GM12878 (cell line): ENCODE measurements around the gene GTSE1. TPM values are rescaled to one million over a fixed set of nuclear protein-coding genes. Genes with fewer than 3 reads are reported as not detected.

Source experiments
- ATAC-seq: fragments of 200-7000 bp; cut with Tn5 transposase; 3 replicates; pipeline ENCODE4 v1.9.1; 2020; ENCODE audit warnings: mild to moderate bottlenecking, moderate library complexity
- BruUV-seq: library from RNA; stranded (reverse); fragments of 400-500 nt; replicated peaks from 2 replicates; lab custom pipeline; 2021; lab: Mats Ljungman, UMichigan
- CTCF ChIA-PET: fragments of 300-600 bp; sonication (Branson Sonifier 250); formaldehyde crosslinking; extraction: SDS; loops from one replicate; lab custom pipeline; 2021; ENCODE audit warnings: inconsistent platforms; lab: Yijun Ruan, JAX
- POLR2A ChIA-PET: fragments of 350-600 bp; formaldehyde crosslinking; extraction: SDS; loops from one replicate; lab custom pipeline; 2021; ENCODE audit warnings: inconsistent platforms; lab: Charles Lee
- RAD21 ChIA-PET: fragments of 300-600 bp; sonication (Branson Sonifier 250); formaldehyde crosslinking; loops from one replicate; lab custom pipeline; 2023; ENCODE audit warnings: antibody characterized with exemption; ENCODE audit not compliant: unreplicated experiment; lab: Charles Lee
- SMC1A ChIA-PET: fragments of 300-600 bp; sonication (Branson Sonifier 250); formaldehyde crosslinking; loops from one replicate; lab custom pipeline; 2023; ENCODE audit not compliant: unreplicated experiment, uncharacterized antibody; lab: Charles Lee
- DNase-seq: peaks from one replicate; pipeline ENCODE4 v3.0.0-alpha.2; 2011; ENCODE audit warnings: low read depth, low spot score
- FAIRE-seq: peaks from 3 replicates; lab custom pipeline; 2011; peaks lifted over from hg19 to GRCh38; lab: Jason Lieb, UNC
- H2AFZ ChIP-seq: 2 replicates; pipeline ENCODE4 v1.6.0; 2011; ENCODE audit warnings: low read depth, low read length, control low read depth; ENCODE audit not compliant: control insufficient read depth
- H3K27ac ChIP-seq: 2 replicates; pipeline ENCODE4 v1.5.1; 2011; ENCODE audit warnings: control low read depth; ENCODE audit not compliant: control insufficient read depth, insufficient read depth
- H3K27me3 ChIP-seq, 2 experiments: replicated peaks in 1 of 2; 2 replicates each; pipeline versions ENCODE4 v1.6.0 to v1.6.1; 2011; ENCODE audit warnings: low read length in 1 of 2; ENCODE audit not compliant: control insufficient read depth in 2 of 2, insufficient read depth in 2 of 2
- H3K36me3 ChIP-seq, 2 experiments: 2 replicates each; pipeline ENCODE4 v1.5.1; 2011; ENCODE audit warnings: low read length in 1 of 2; ENCODE audit not compliant: control insufficient read depth in 2 of 2, insufficient read depth in 2 of 2
- H3K4me1 ChIP-seq: 2 replicates; pipeline ENCODE4 v1.6.1; 2011; ENCODE audit warnings: mild to moderate bottlenecking, low read length, moderate library complexity, mixed read lengths; ENCODE audit not compliant: control insufficient read depth, insufficient read depth
- H3K4me2 ChIP-seq: 2 replicates; pipeline ENCODE4 v1.6.0; 2011; ENCODE audit warnings: control low read depth; ENCODE audit not compliant: control insufficient read depth, insufficient read depth
- H3K4me3 ChIP-seq: fragments of 200-600 bp; sonication (generic); 2 replicates; pipeline ENCODE4 v1.5.1; 2016
- H3K79me2 ChIP-seq: 2 replicates; pipeline ENCODE4 v1.6.0; 2011; ENCODE audit warnings: low read length; ENCODE audit not compliant: control insufficient read depth, insufficient read depth
- H3K9ac ChIP-seq: 2 replicates; pipeline ENCODE4 v1.8.0; 2011; ENCODE audit warnings: low read length, control low read depth, mixed read lengths; ENCODE audit not compliant: control insufficient read depth, insufficient read depth
- H3K9me3 ChIP-seq: replicated peaks from 3 replicates; pipeline ENCODE4 v1.5.1; 2011; ENCODE audit warnings: mild to moderate bottlenecking, low read length; ENCODE audit not compliant: control insufficient read depth, insufficient read depth
- H4K20me1 ChIP-seq: 2 replicates; pipeline ENCODE4 v1.6.0; 2011; ENCODE audit not compliant: control insufficient read depth, insufficient read depth
- ASH2L ChIP-seq: fragments of 300-600, 200-600 bp; sonication (generic); IDR thresholded peaks from 2 replicates; pipeline ENCODE4 v1.6.1; 2017; ENCODE audit warnings: low read depth, mild to moderate bottlenecking, borderline replicate concordance
- CBX3 ChIP-seq: fragments of 200-600 bp; sonication (generic); IDR thresholded peaks from 2 replicates; pipeline ENCODE4 v1.6.1; 2016; ENCODE audit warnings: low read depth, borderline replicate concordance
- ETV6 ChIP-seq, 2 experiments: fragments of 450-650 bp in 1 of 2; IDR thresholded peaks in 1 of 2; conservative IDR thresholded peaks in 1 of 2; 2 replicates each; pipeline ENCODE4 v1.6.1; 2014; ENCODE audit warnings: antibody characterized with exemption in 1 of 2, borderline replicate concordance in 1 of 2, low read depth in 1 of 2, mild to moderate bottlenecking in 1 of 2, moderate library complexity in 1 of 2
- MAX ChIP-seq: IDR thresholded peaks from 2 replicates; pipeline ENCODE4 v1.6.1; 2012; ENCODE audit warnings: low read depth, low read length, improper control_type of control experiment
- NFXL1 ChIP-seq: fragments of 450-650 bp; IDR thresholded peaks from 2 replicates; pipeline ENCODE4 v1.6.1; 2017; ENCODE audit warnings: antibody characterized with exemption, mild to moderate bottlenecking, borderline replicate concordance
- NRF1 ChIP-seq: conservative IDR thresholded peaks from 2 replicates; pipeline ENCODE4 v1.6.1; 2011; ENCODE audit warnings: mild to moderate bottlenecking, low read depth, low read length, improper control_type of control experiment
- PAX8 ChIP-seq: fragments of 450-650 bp; IDR thresholded peaks from 2 replicates; pipeline ENCODE4 v1.6.1; 2017; ENCODE audit warnings: mild to moderate bottlenecking, moderate library complexity
- PBX3 ChIP-seq: IDR thresholded peaks from 2 replicates; pipeline ENCODE4 v1.6.1; 2011; ENCODE audit warnings: mild to moderate bottlenecking, low read depth, low read length, moderate library complexity; ENCODE audit not compliant: insufficient replicate concordance
- POLR2AphosphoS5 ChIP-seq: IDR thresholded peaks from 2 replicates; pipeline ENCODE4 v1.6.1; 2011; ENCODE audit warnings: mild to moderate bottlenecking, low read length, inconsistent platforms
- RB1 ChIP-seq: fragments of 450-650 bp; formaldehyde crosslinking; IDR thresholded peaks from 2 replicates; pipeline ENCODE4 v1.6.1; 2017; ENCODE audit warnings: mild to moderate bottlenecking, borderline replicate concordance
- SMARCA5 ChIP-seq: fragments of 450-650 bp; IDR thresholded peaks from 2 replicates; pipeline ENCODE4 v1.6.1; 2017; ENCODE audit warnings: mild to moderate bottlenecking
- TAF1 ChIP-seq: IDR thresholded peaks from 2 replicates; pipeline ENCODE4 v1.6.1; 2011; ENCODE audit warnings: mild to moderate bottlenecking, low read depth, low read length, borderline replicate concordance
- YY1 ChIP-seq: IDR thresholded peaks from 2 replicates; pipeline ENCODE4 v1.6.1; 2011; ENCODE audit warnings: low read depth, mild to moderate bottlenecking, low read length
- ZBTB4 ChIP-seq: fragments of 450-650 bp; formaldehyde crosslinking; IDR thresholded peaks from 2 replicates; pipeline ENCODE4 v1.4.0; 2022; ENCODE audit warnings: mild to moderate bottlenecking, moderate library complexity
- WGBS: methylation state at CpG from one replicate; pipeline ENCODE4 v1.1.6; 2016; ENCODE audit warnings: low lambda C conversion rate; ENCODE audit not compliant: insufficient replicate concordance, insufficient coverage; ENCODE audit errors: missing lambda C conversion rate; 5-methylcytosine and 5-hydroxymethylcytosine counted together
- in situ Hi-C: fragments of 300-500 bp; cut with MboI; formaldehyde crosslinking; loops from 9 replicates; pipeline ENCODE4 v1.14.3; 2018; ENCODE audit warnings: mixed read lengths
- intact Hi-C: fragments of 100-400 bp; cut with micrococcal nuclease; formaldehyde crosslinking; loops from one replicate; pipeline ENCODE4 v1.14.2; 2022; ENCODE audit not compliant: unreplicated experiment
- polyA plus RNA-seq, 11 experiments: library from polyadenylated mRNA; depleted of rRNA in 4 of 11; unstranded in 6 of 11; stranded (reverse) in 5 of 11; fragments of >200 nt; fragmentation: Nextera tagmentation in 4 of 11; fragmentation: Illumina TruSeq in 1 of 11; extraction: Ambion mirVana in 4 of 11; extraction: Trizol in 1 of 11; gene quantifications; 1 replicate in 1 of 11; 2 replicates in 10 of 11; pipeline versions ENCODE4 v1.2.1 to v1.2.3, GENCODE V29; 2011 to 2016; ENCODE audit warnings: inconsistent platforms in 2 of 11, missing spikeins in 2 of 11, low read depth in 1 of 11
- total RNA-seq, 4 experiments: library from RNA; depleted of rRNA in 3 of 4; stranded (reverse); fragments of >200 nt in 3 of 4; fragmentation: Illumina TruSeq in 1 of 4; extraction: Trizol in 1 of 4; gene quantifications; 2 replicates each; pipeline versions ENCODE4 v1.2.1 to v1.2.3, GENCODE V29; 2013 to 2021

Gene GTSE1
- total and polyA plus RNA-seq, 10 of the 15 experiments (the other 5 are each of a cell fraction or from before 2014, with no cell fraction given): 6.6 to 46.2 (median 32.3) TPM

- no peak for TF ChIP-seq ZBTB4
These were observed 612 bp downstream of the GTSE1 start (continued) for GRCh38 chr22:46297151-46297812.

- no peak overlapping the region for H3K9ac ChIP-seq
- H4K20me1 ChIP-seq: no peaks in the 10 kb centered on the region
- POLR2A ChIA-PET: interaction anchor here (0.8 to 1.0 kb wide), 2 partner anchors 14 to 37 kb away, joined by 4 to 5 read pairs; no protein-coding TSS in a partner anchor
- H3K79me2 ChIP-seq: peaks cover 44% of the 10 kb centered on the region
- peaks cover 16% of the 10 kb centered on the region for H3K4me1 ChIP-seq
- CTCF ChIA-PET: interaction anchor here (1.2 kb wide), 1 partner anchor 69 kb away, joined by 3 read pairs; no protein-coding TSS in a partner anchor
- no peak overlapping the region for H3K4me3 ChIP-seq
- SMC1A ChIA-PET: no interaction called here
- RAD21 ChIA-PET: no interaction called here
- no peak for FAIRE-seq
- H3K27ac ChIP-seq: no peak overlapping the region
- WGBS: over 99% methylated on average over 13 of the region's 13 CpGs
- no peak for TF ChIP-seq PAX8
- no peak for TF ChIP-seq ASH2L
- no peak for TF ChIP-seq CBX3
- no peak for TF ChIP-seq SMARCA5
- TF ChIP-seq MAX: no peak
- TF ChIP-seq PBX3: no peak
- TF ChIP-seq NFXL1: no peak
- no peak for TF ChIP-seq RB1
- no peak for TF ChIP-seq TAF1
- TF ChIP-seq YY1: no peak
- no peak for TF ChIP-seq NRF1
- no peak for TF ChIP-seq ETV6 (conservative IDR thresholded peaks at IDR 0.05 in 1 of 2, IDR thresholded peaks at IDR 0.05 in 1 of 2; ENCODE audit: borderline replicate concordance in 1 of 2, low read depth in 1 of 2)
- no peak for TF ChIP-seq POLR2AphosphoS5
- TF ChIP-seq, all 136 proteins: peak for 0
- H3K27me3 ChIP-seq: no peaks in the 10 kb centered on the region
- in situ Hi-C loops (no loop called here), intact Hi-C loops (loop anchor here (5.0 kb wide), 2 partner anchors 47 to 177 kb away; partner anchors contain the start of gene CDPF1)
- H3K9me3 ChIP-seq: no peaks in the 10 kb centered on the region
- DNase-seq (no peak), ATAC-seq (no peak)
- H3K36me3 ChIP-seq: peaks cover 5 to 16% of the 10 kb centered on the region in 2 experiments
- no TSS peak for BruUV-seq
- peak overlapping the region; percentile 63 for H3K4me2 ChIP-seq
- H2AFZ ChIP-seq: no peak overlapping the region
These were observed 2.4 kb downstream of the GTSE1 start for GRCh38 chr22:46299101-46299500.
